ENCODE data around the gene ATP10A. TPM values are rescaled to one million over a fixed set of nuclear protein-coding genes. Genes with fewer than 3 reads are reported as not detected.

The ATP10A gene
- total RNA-seq, 4 donors from 2014 or later = 8.4 to 19.3 (median 16.5) TPM

DNA sequence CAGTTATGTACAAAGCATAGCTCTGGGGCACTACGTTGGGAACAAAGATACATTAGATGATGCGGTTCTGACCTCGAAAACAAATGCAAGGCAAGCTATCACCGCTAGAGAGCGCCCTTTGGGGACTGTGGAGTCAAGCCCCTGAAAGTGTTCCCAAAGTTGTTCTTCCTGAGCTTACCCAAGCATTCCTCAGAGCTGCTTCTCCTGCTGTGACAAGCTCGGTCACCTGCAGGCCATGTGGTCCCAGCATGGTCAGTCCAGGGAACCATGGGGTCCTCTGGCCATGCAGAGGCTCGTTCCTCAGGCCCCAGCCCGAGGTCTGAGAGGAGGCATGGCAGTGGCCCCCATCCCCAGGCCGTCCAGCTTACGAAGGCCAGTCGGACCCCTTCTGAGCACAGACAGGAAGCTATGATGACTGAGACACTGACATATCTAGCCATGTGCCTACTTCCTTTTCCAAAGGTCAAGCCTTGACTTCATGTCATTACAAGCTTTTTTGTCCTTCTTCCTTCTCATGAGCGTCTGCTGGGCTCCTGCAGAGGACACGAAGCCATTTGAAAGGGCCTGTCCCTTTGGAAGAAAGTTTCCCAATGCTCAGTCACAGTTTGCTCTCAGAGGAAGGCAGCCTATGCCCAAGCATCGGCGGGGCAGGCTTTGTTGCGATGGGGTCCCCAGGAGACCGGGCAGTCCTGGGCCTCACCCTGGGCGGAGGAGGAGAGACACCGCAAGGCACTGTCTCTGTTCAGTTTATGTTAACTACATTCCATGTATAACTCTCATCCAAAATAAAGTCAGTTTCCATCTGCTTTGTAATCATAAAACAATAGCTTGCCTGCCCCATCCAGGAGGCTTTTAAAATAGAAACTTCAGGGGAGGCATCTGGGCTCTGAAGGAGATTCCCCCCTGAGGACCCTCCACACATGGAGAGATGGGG lies 79.3 kb downstream of the ATP10A start:
- ATAC-seq (ENCODE audit: low FRiP score) (no peak), DNase-seq (ENCODE audit: low spot score) (no peak)
- TF ChIP-seq, protein P1, sequence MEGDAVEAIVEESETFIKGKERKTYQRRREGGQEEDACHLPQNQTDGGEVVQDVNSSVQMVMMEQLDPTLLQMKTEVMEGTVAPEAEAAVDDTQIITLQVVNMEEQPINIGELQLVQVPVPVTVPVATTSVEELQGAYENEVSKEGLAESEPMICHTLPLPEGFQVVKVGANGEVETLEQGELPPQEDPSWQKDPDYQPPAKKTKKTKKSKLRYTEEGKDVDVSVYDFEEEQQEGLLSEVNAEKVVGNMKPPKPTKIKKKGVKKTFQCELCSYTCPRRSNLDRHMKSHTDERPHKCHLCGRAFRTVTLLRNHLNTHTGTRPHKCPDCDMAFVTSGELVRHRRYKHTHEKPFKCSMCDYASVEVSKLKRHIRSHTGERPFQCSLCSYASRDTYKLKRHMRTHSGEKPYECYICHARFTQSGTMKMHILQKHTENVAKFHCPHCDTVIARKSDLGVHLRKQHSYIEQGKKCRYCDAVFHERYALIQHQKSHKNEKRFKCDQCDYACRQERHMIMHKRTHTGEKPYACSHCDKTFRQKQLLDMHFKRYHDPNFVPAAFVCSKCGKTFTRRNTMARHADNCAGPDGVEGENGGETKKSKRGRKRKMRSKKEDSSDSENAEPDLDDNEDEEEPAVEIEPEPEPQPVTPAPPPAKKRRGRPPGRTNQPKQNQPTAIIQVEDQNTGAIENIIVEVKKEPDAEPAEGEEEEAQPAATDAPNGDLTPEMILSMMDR (IDR thresholded peaks at IDR 0.05) = no peak

DNA sequence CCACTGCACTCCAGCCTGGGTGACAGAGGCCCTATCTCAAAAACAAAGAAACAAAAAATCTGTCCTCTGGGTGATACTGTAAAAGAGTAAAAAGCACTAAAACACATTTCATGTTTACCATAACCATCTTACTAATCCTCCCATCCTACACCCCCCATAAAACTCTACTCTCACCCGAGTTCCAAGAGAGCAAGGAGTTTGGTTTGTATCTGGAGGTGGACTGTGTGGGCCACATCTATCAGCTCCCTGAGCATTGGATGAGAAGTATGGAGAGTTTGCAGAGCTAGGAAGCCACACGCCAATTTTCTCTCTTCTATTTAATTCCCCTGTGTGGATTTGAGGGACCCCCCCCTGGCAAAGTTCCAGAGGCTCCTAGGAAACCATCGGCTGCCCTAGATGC lies 80.0 kb downstream of the ATP10A start:
- ATAC-seq (ENCODE audit: low FRiP score) (no peak), DNase-seq (ENCODE audit: low spot score) (no peak)
- TF ChIP-seq, protein P1 (IDR thresholded peaks at IDR 0.05) = no peak

DNA sequence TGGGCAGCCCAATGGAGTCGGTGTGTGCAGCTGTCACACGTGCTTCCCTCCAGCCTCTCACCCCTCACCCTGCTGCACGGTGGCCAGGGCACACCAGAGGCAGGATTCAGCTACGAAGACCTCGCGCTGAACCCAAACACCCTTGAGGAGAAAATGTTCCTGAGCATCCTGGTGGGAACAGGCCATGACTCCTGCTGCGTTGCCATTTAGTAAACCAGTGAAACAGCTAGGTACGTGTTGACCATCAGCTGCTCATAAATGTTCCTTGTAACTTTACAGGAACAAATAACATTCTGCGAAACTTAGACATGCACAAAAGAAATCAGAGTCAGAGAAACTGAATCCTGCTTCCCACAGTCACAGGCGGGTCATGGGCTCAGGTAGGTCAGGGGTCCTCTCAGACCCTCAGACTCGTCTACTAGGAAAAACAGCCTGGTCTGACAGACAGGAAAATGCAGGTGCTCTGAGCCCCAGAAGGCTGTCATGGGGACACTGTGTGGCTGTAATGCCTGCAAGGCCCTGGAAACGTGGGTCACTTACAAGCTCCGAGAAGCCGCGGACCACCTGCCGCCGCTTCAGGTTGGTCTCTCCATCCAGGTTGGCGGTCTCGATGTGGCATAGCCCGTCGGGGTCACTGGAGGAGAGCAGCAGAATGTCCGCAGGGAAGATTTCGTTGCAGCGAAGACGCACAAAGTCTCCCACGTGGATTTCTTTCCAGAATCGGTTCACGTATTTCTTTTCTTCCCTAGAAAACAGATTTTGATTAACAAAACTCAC lies 82.5 kb downstream of the ATP10A start:
- ATAC-seq (ENCODE audit: low FRiP score) = no peak
- TF ChIP-seq, protein P1 (IDR thresholded peaks at IDR 0.05) = no peak
- no peak for DNase-seq (ENCODE audit: low spot score)

DNA sequence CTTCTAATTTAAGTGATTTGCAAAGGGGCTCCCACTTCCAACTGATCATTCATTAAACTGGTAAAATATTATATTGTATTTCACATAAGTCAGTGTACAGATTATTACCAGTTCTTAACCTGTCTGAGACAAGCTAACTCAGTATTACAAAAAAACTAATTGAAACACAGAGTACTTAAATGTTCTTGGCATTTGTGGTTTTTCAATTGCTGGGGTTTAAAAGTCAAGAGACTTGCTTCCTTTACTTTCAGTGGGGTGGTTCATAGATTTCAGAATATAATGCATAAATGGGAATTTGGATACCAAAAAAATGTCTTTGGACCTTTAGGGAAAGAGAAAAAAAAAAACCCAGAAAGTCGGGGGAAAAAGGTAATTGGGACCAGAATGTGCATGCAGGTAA lies 85.0 kb downstream of the ATP10A start:
- no peak for DNase-seq (ENCODE audit: low spot score)
- no peak for ATAC-seq (ENCODE audit: low FRiP score)
- TF ChIP-seq, protein P1 (IDR thresholded peaks at IDR 0.05) = no peak

DNA sequence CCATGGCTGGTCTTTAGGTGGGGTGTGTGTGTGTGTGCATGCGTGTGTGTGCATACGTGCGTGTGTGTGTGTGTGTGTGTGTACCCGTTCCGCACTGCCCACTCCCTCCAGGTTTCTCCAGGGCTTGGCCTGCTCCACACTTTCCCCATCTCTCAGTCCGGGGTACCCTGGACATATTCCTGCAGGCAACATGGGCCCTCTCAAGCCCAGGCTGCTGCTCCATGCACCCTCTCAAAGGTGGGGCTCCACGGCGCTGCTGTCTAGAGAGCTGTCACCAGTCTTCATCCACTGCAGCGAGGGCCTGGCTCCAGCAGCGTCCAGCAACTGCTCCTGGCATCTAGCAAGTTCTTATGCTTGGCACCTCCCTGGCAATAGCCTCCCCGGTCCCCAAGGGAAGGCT lies 86.1 kb downstream of the ATP10A start:
- DNase-seq (ENCODE audit: low spot score) (no peak), ATAC-seq (ENCODE audit: low FRiP score) (no peak)
- TF ChIP-seq, protein P1 (IDR thresholded peaks at IDR 0.05) = no peak

DNA sequence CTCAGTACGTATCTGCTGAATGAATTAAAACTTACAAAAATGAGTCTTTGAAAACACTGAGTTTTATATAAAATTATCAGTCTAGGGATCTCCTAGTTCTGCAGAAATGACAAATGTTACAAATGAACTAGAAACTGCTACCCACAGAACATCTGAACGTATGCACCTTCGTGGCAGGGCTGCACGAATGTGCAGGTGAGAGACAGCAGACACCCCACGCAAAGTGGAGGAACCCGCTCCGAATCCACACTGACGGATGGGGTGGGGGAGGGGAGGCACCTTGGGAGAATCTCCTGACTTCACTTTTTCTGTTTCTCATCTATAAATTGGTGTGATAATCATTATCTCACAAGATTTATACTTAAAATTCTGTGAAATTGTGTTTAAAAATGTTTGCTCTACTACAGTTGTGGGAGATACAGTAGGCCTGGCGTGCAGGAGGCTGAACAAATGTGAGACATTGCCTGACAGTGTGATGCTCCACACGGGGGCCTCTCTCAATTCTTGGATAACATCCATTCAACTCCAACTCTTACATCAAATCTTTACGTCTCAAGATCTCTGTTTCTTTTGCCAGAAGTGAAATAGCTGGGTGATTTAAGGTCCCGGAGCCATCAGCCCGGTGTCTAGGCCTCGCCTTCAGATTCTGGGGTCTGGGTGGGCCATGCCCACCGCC lies 86.9 kb downstream of the ATP10A start:
- TF ChIP-seq, protein P1 (IDR thresholded peaks at IDR 0.05) = no peak
- DNase-seq (ENCODE audit: low spot score) (no peak), ATAC-seq (ENCODE audit: low FRiP score) (no peak)
